ENCODE results near the gene SATB1. TPM values are rescaled to one million over a fixed set of nuclear protein-coding genes. Genes with fewer than 3 reads are reported as not detected.

The SATB1 gene
- total RNA-seq, 3 donors from 2014 or later (not counting 1 experiment from before 2014, with no cell fraction given) = 137 to 162 (median 151) TPM

GRCh38 chr3:18354701-18355100, 70.4 kb downstream of the SATB1 start:
- H3K4me3 Mint-ChIP-seq = no peak overlapping the region
- intact Hi-C loops (cut with micrococcal nuclease) = loop anchor here (10.0 kb wide), 1 partner anchor 390 kb away; no protein-coding TSS in a partner anchor
- ATAC-seq (no peak), DNase-seq (no peak)
- Histone ChIP-seq H3K4me3 (ENCODE audit: low read length) (no peak overlapping the region), H3K9me3 (ENCODE audit: control insufficient read depth, insufficient read depth, low read length) (no peaks in the 10 kb centered on the region), H3K27ac (ENCODE audit: low read length) (no peak overlapping the region), H3K36me3 (ENCODE audit: control insufficient read depth, insufficient read depth, low read length) (peaks cover 38% of the 10 kb centered on the region), H3K27me3 (ENCODE audit: control insufficient read depth, insufficient read depth, low read length) (no peaks in the 10 kb centered on the region), H3K4me1 (ENCODE audit: control insufficient read depth, insufficient read depth, low read length) (no peaks in the 10 kb centered on the region)
- H3K36me3 Mint-ChIP-seq = peaks cover 6% of the 10 kb centered on the region
- WGBS (ENCODE audit: insufficient coverage) = 98% methylated on average over 5 of the region's 5 CpGs
- no peaks in the 10 kb centered on the region for H3K27me3 Mint-ChIP-seq (ENCODE audit: low read depth in 2 of 2)
- no peak for TF ChIP-seq CTCF (IDR thresholded peaks at IDR 0.05)
- H3K9me3 Mint-ChIP-seq = no peaks in the 10 kb centered on the region
- H3K4me1 Mint-ChIP-seq = peaks cover 27 to 32% of the 10 kb centered on the region in 2 donors
- H3K27ac Mint-ChIP-seq = no peak overlapping the region

- no peak for ATAC-seq
- no peaks in the 10 kb centered on the region for H3K27me3 Mint-ChIP-seq (ENCODE audit: low read depth in 2 of 2)
- 92% methylated on average over 10 of the region's 12 CpGs for WGBS (ENCODE audit: insufficient coverage)
- Histone ChIP-seq H3K27me3 (ENCODE audit: control insufficient read depth, insufficient read depth, low read length) (no peaks in the 10 kb centered on the region), H3K36me3 (ENCODE audit: control insufficient read depth, insufficient read depth, low read length) (peaks cover 53% of the 10 kb centered on the region), H3K4me1 (ENCODE audit: control insufficient read depth, insufficient read depth, low read length) (no peaks in the 10 kb centered on the region), H3K4me3 (ENCODE audit: low read length) (no peak overlapping the region), H3K9me3 (ENCODE audit: control insufficient read depth, insufficient read depth, low read length) (no peaks in the 10 kb centered on the region), H3K27ac (ENCODE audit: low read length) (no peak overlapping the region)
- no peak overlapping the region for H3K4me3 Mint-ChIP-seq
- H3K9me3 Mint-ChIP-seq = no peaks in the 10 kb centered on the region
- intact Hi-C loops (cut with micrococcal nuclease) = loop anchor here (10.0 kb wide), 1 partner anchor 393 kb away; no protein-coding TSS in a partner anchor
- H3K36me3 Mint-ChIP-seq = peaks cover 14% of the 10 kb centered on the region
- TF ChIP-seq CTCF (IDR thresholded peaks at IDR 0.05) = no peak
- peak overlapping the region; percentile 23 to 66 for H3K27ac Mint-ChIP-seq
- peaks cover 14 to 16% of the 10 kb centered on the region in 2 donors for H3K4me1 Mint-ChIP-seq
- no peak for DNase-seq
These were observed 73.1 kb downstream of the SATB1 start for GRCh38 chr3:18351823-18352744.

- WGBS (ENCODE audit: insufficient coverage) = 88% methylated on average over 1 of the region's 5 CpGs
- TF ChIP-seq CTCF (IDR thresholded peaks at IDR 0.05) = no peak
- Mint-ChIP-seq H3K4me3 (no peak overlapping the region), H3K27me3 (ENCODE audit: low read depth in 2 of 2) (no peaks in the 10 kb centered on the region), H3K4me1 (peaks cover 8 to 10% of the 10 kb centered on the region in 2 donors), H3K9me3 (no peaks in the 10 kb centered on the region), H3K36me3 (peaks cover 14% of the 10 kb centered on the region), H3K27ac (peak overlapping the region in 1 of 2 donors; percentile 60)
- H3K27me3 ChIP-seq (ENCODE audit: control insufficient read depth, insufficient read depth, low read length) = no peaks in the 10 kb centered on the region
- DNase-seq = no peak
- no peak overlapping the region for H3K4me3 ChIP-seq (ENCODE audit: low read length)
- no peak for ATAC-seq
- H3K4me1 ChIP-seq (ENCODE audit: control insufficient read depth, insufficient read depth, low read length) = no peaks in the 10 kb centered on the region
- H3K36me3 ChIP-seq (ENCODE audit: control insufficient read depth, insufficient read depth, low read length) = peaks cover 53% of the 10 kb centered on the region
- no peaks in the 10 kb centered on the region for H3K9me3 ChIP-seq (ENCODE audit: control insufficient read depth, insufficient read depth, low read length)
- intact Hi-C loops (cut with micrococcal nuclease) = loop anchor here (10.0 kb wide), 1 partner anchor 394 kb away; no protein-coding TSS in a partner anchor
- H3K27ac ChIP-seq (ENCODE audit: low read length) = no peak overlapping the region
These were observed 74.0 kb downstream of the SATB1 start for GRCh38 chr3:18351069-18351628.
